K562 (cell line): ENCODE measurements around the gene LMOD1. TPM values are rescaled to one million over a fixed set of nuclear protein-coding genes. Genes with fewer than 3 reads are reported as not detected.
A peak's percentile ranks its signal among the peaks of the same experiment; 100 is the strongest.

Experiments
- ATAC-seq: fragments of 200-7000 bp; cut with Tn5 transposase; 3 replicates; pipeline ENCODE4 v1.9.1; 2020; ENCODE audit warnings: moderate library complexity
- BruUV-seq: library from RNA; stranded (reverse); fragments of 400-500 nt; replicated peaks from 2 replicates; lab custom pipeline; 2021; lab: Mats Ljungman, UMichigan
- CTCF ChIA-PET: fragments of 300-600 bp; formaldehyde crosslinking; extraction: SDS; loops from one replicate; lab custom pipeline; 2021; ENCODE audit warnings: low intra/inter-chr PET ratio; lab: Yijun Ruan, JAX
- POLR2A ChIA-PET: fragments of 300-600, 350-650 bp; sonication (Branson Sonifier 250); formaldehyde crosslinking; extraction: SDS; loops from one replicate; lab custom pipeline; 2021; ENCODE audit warnings: antibody characterized with exemption, inconsistent platforms; lab: Yijun Ruan, JAX
- DNase-seq, 4 experiments: peaks; one replicate each; pipeline versions ENCODE4 v3.0.0 to v3.0.0-alpha.2; 2011 to 2018; ENCODE audit warnings: low spot score in 3 of 4, mixed read lengths in 3 of 4; ENCODE audit errors: extremely low read depth in 1 of 4
- FAIRE-seq: peaks from 2 replicates; lab custom pipeline; 2011; peaks lifted over from hg19 to GRCh38; lab: Jason Lieb, UNC
- H2AFZ ChIP-seq: 2 replicates; pipeline ENCODE4 v1.6.0; 2011; ENCODE audit warnings: low read depth, low read length, control low read depth, inconsistent platforms
- H3K27ac ChIP-seq: fragments of 200-600 bp; 3 replicates; pipeline ENCODE4 v1.8.0; 2011; ENCODE audit warnings: low read depth, mild to moderate bottlenecking, control low read depth, inconsistent platforms, low read length, moderate library complexity, mixed read lengths; ENCODE audit errors: extremely low read depth
- H3K27me3 ChIP-seq, 2 experiments: fragments of 300-600 bp in 1 of 2; 2 replicates in 1 of 2; 3 replicates in 1 of 2; pipeline versions ENCODE4 v1.6.0 to v1.8.0; 2011; ENCODE audit warnings: inconsistent platforms in 2 of 2, low read length in 2 of 2, mild to moderate bottlenecking in 1 of 2, mixed read lengths in 1 of 2, moderate library complexity in 1 of 2; ENCODE audit not compliant: control insufficient read depth in 2 of 2, insufficient read depth in 2 of 2
- H3K36me3 ChIP-seq: fragments of 300-600 bp; 3 replicates; pipeline ENCODE4 v1.8.0; 2011; ENCODE audit warnings: mild to moderate bottlenecking, low read length, inconsistent platforms; ENCODE audit not compliant: control insufficient read depth, insufficient read depth
- H3K4me1 ChIP-seq, 2 experiments: fragments of 200-600 bp in 1 of 2; replicated peaks in 1 of 2; 2 replicates in 1 of 2; 3 replicates in 1 of 2; pipeline versions ENCODE4 v1.5.1 to v1.8.0; 2011; ENCODE audit warnings: inconsistent platforms in 2 of 2, low read length in 2 of 2, mild to moderate bottlenecking in 1 of 2, mixed read lengths in 1 of 2, moderate library complexity in 1 of 2; ENCODE audit not compliant: control insufficient read depth in 2 of 2, insufficient read depth in 2 of 2
- H3K4me2 ChIP-seq: 2 replicates; pipeline ENCODE4 v1.6.1; 2011; ENCODE audit warnings: low read length, control low read depth, inconsistent platforms, mixed read lengths; ENCODE audit not compliant: insufficient read depth
- H3K4me3 ChIP-seq: fragments of 200-600 bp; sonication (generic), shearing (Covaris generic); 2 replicates; pipeline ENCODE4 v1.5.1; 2016; ENCODE audit warnings: control low read depth, inconsistent platforms
- H3K79me2 ChIP-seq: fragments of 200-600 bp; 3 replicates; pipeline ENCODE4 v1.8.0; 2011; ENCODE audit warnings: low read length, inconsistent platforms; ENCODE audit not compliant: control insufficient read depth, insufficient read depth
- H3K9ac ChIP-seq, 2 experiments: 2 replicates each; pipeline versions ENCODE4 v1.6.0 to v1.6.1; 2011; ENCODE audit warnings: low read depth in 2 of 2, low read length in 2 of 2, control low read depth in 1 of 2, inconsistent platforms in 1 of 2, mild to moderate bottlenecking in 1 of 2, mixed read lengths in 1 of 2; ENCODE audit not compliant: insufficient read depth in 1 of 2
- H3K9me1 ChIP-seq: one replicate; pipeline ENCODE4 v1.6.0; 2011; ENCODE audit warnings: inconsistent platforms, mild to moderate bottlenecking, low read length, moderate library complexity; ENCODE audit not compliant: control insufficient read depth, insufficient read depth
- H3K9me3 ChIP-seq: replicated peaks from 2 replicates; pipeline ENCODE4 v1.5.1; 2011; ENCODE audit warnings: low read depth, low read length, inconsistent platforms; ENCODE audit not compliant: control insufficient read depth, insufficient read depth
- H4K20me1 ChIP-seq: replicated peaks from 2 replicates; pipeline ENCODE4 v1.6.1; 2011; ENCODE audit warnings: low read length, inconsistent platforms, mixed read lengths; ENCODE audit not compliant: control insufficient read depth, insufficient read depth
- FOXK2 ChIP-seq, 2 experiments: fragments of 450-650 bp; IDR thresholded peaks in 1 of 2; conservative IDR thresholded peaks in 1 of 2; 2 replicates each; pipeline ENCODE4 v1.6.1; 2016; ENCODE audit warnings: low read depth in 2 of 2, mild to moderate bottlenecking in 1 of 2
- GATAD2A ChIP-seq: fragments of 450-650 bp; IDR thresholded peaks from 2 replicates; pipeline ENCODE4 v1.6.1; 2017
- KAT7 ChIP-seq: sonication (generic); formaldehyde crosslinking; IDR thresholded peaks from 2 replicates; pipeline ENCODE4 v1.8.0; 2022; ENCODE audit warnings: missing genetic modification reagents, mild to moderate bottlenecking, borderline replicate concordance
- MEIS2 ChIP-seq: fragments of 450-650 bp; IDR thresholded peaks from 2 replicates; pipeline ENCODE4 v1.6.1; 2014; ENCODE audit warnings: mild to moderate bottlenecking; ENCODE audit not compliant: partially characterized antibody
- NFIC ChIP-seq: fragments of 450-650 bp; IDR thresholded peaks from 2 replicates; pipeline ENCODE4 v1.6.1; 2017; ENCODE audit warnings: mild to moderate bottlenecking, inconsistent platforms
- POLR2B ChIP-seq: fragments of 450-650 bp; IDR thresholded peaks from 2 replicates; pipeline ENCODE4 v1.6.1; 2018; ENCODE audit warnings: low read depth; ENCODE audit not compliant: partially characterized antibody
- ZNF316 ChIP-seq: fragments of 450-650 bp; IDR thresholded peaks from 2 replicates; pipeline ENCODE4 v1.6.1; 2016
- ZNF431 ChIP-seq: sonication (generic); formaldehyde crosslinking; IDR thresholded peaks from 2 replicates; pipeline ENCODE4 v1.8.0; 2022; ENCODE audit warnings: mild to moderate bottlenecking, missing genetic modification reagents
- WGBS: fragments of 100-300 bp; shearing (Covaris generic); methylation state at CpG from one replicate; pipeline ENCODE4 v1.1.6; 2016; ENCODE audit warnings: low coverage, mixed read lengths; ENCODE audit not compliant: insufficient coverage; ENCODE audit errors: missing lambda C conversion rate; 5-methylcytosine and 5-hydroxymethylcytosine counted together
- in situ Hi-C: fragments of 300-500 bp; cut with MboI; formaldehyde crosslinking; loops from 4 replicates; pipeline ENCODE4 v1.15.0; 2018; ENCODE audit warnings: inconsistent platforms, mixed read lengths
- intact Hi-C: fragments of 100-400 bp; cut with micrococcal nuclease; formaldehyde crosslinking; loops from 2 replicates; pipeline ENCODE4 v1.14.2; 2022
- polyA plus RNA-seq, 8 experiments: library from polyadenylated mRNA; depleted of rRNA in 4 of 8; stranded (reverse) in 5 of 8; unstranded in 3 of 8; fragments of >200 nt; fragmentation: Nextera tagmentation in 2 of 8; fragmentation: Illumina TruSeq in 1 of 8; extraction: Ambion mirVana in 2 of 8; extraction: Trizol in 1 of 8; gene quantifications; 2 replicates each; pipeline versions ENCODE4 v1.2.1 to v1.2.3, GENCODE V29; 2011 to 2014; ENCODE audit warnings: inconsistent platforms in 1 of 8, missing spikeins in 1 of 8
- total RNA-seq, 7 experiments: library from RNA; depleted of rRNA in 6 of 7; stranded (reverse); fragments of >200 nt in 6 of 7; fragmentation: Illumina TruSeq in 2 of 7; extraction: Trizol in 2 of 7; gene quantifications; 2 replicates each; pipeline versions ENCODE4 v1.2.1 to v1.2.3, GENCODE V29; 2011 to 2021; ENCODE audit warnings: low replicate concordance in 1 of 7
- TF ChIP-seq, protein P1 (sequence below), 2 experiments: fragments of 450-650 bp; conservative IDR thresholded peaks; 2 replicates each; pipeline ENCODE4 v1.6.1; 2017; ENCODE audit warnings: mild to moderate bottlenecking in 2 of 2, moderate library complexity in 2 of 2
- TF ChIP-seq, protein P2 (sequence below), 2 experiments: fragments of 450-650 bp; IDR thresholded peaks; 2 replicates each; pipeline ENCODE4 v1.6.1; 2018; ENCODE audit warnings: mild to moderate bottlenecking in 2 of 2, low read depth in 1 of 2; ENCODE audit not compliant: partially characterized antibody in 2 of 2
- TF ChIP-seq, protein P3 (sequence below), 2 experiments: IDR thresholded peaks in 1 of 2; conservative IDR thresholded peaks in 1 of 2; 2 replicates each; pipeline ENCODE4 v1.6.1; 2016; ENCODE audit warnings: low read depth in 2 of 2, mild to moderate bottlenecking in 1 of 2, missing compliant biosample characterization in 1 of 2, missing genetic modification characterization in 1 of 2, moderate library complexity in 1 of 2

The LMOD1 gene
- total and polyA plus RNA-seq, 9 of the 15 experiments (the other 6 are each of a cell fraction or from before 2014, with no cell fraction given): 0.03 to 0.54 (median 0.38) TPM; not detected in 1

DNA sequence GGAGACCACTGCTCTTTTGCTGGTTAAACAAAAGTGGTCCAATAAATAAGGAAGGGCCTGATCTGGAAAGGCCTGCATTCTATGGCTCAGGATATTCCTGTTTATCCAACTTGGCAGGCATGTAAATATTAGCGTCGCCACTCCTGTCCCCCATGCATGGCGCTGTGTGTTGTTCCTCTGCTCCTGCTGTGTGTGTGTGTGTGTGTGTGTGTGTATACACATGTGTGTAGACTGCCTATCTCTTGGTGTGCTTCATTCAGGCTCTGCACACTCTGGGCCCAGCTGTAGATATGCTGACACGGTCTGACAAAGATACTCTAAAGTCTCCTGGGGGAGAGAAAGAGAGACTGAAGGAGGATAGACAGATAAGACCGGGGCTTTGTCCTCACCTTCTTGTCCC is 6.8 kb downstream of the LMOD1 start (continued):
- TF ChIP-seq, protein P1, sequence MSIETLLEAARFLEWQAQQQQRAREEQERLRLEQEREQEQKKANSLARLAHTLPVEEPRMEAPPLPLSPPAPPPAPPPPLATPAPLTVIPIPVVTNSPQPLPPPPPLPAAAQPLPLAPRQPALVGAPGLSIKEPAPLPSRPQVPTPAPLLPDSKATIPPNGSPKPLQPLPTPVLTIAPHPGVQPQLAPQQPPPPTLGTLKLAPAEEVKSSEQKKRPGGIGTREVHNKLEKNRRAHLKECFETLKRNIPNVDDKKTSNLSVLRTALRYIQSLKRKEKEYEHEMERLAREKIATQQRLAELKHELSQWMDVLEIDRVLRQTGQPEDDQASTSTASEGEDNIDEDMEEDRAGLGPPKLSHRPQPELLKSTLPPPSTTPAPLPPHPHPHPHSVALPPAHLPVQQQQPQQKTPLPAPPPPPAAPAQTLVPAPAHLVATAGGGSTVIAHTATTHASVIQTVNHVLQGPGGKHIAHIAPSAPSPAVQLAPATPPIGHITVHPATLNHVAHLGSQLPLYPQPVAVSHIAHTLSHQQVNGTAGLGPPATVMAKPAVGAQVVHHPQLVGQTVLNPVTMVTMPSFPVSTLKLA (conservative IDR thresholded peaks at IDR 0.05): 0 out of 4 replicates have a peak, but pooled peaks of 1 of the 2 experiments have one; percentile 27
- TF ChIP-seq ZNF431 (CRISPR knock-in tag) (no peak), FOXK2 (conservative IDR thresholded peaks at IDR 0.05 in 1 of 2, IDR thresholded peaks at IDR 0.05 in 1 of 2; ENCODE audit: low read depth in 2 of 2) (0 out of 4 replicates have a peak, but pooled peaks have one; percentile 15 to 49)

DNA sequence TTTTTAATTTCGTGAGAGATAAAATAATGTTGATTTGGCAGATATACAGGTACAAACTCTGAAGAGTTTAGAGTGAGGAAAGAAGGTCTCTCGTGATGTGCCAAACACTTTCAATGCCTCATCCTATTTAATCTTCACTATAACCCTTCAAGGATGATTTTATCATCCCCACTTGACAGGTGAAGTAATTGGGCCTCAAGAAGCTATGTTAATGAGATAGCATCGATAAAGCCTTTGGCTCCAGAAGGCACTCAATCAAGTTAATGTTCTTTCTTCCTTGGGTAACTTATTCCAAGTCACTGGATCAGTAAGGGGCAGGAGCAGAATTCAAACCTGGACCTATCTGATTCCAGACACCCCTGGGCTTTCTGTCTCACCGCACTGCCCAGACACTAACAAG is 7.2 kb downstream of the LMOD1 start:
- no peaks in the 10 kb centered on the region for H4K20me1 ChIP-seq
- H3K4me2 ChIP-seq: no peak overlapping the region
- H2AFZ ChIP-seq: peak overlapping the region; percentile 70
- 21% methylated on average over 4 of the region's 4 CpGs for WGBS
- no peaks in the 10 kb centered on the region for H3K36me3 ChIP-seq
- peaks cover 28% of the 10 kb centered on the region in 2 experiments for H3K4me1 ChIP-seq
- no TSS peak for BruUV-seq
- H3K9me1 ChIP-seq: no peaks in the 10 kb centered on the region
- no peak overlapping the region for H3K4me3 ChIP-seq
- ChIA-PET CTCF (no interaction called here), POLR2A (interaction anchor here (2.0 kb wide), 1 partner anchor 13 kb away, joined by 5 read pairs; no protein-coding TSS in a partner anchor)
- no peak for DNase-seq
- no peaks in the 10 kb centered on the region for H3K9me3 ChIP-seq
- peak overlapping the region; percentile 50; the same call in 2 of the 3 replicates for H3K27ac ChIP-seq
- intact Hi-C loops (no loop called here), in situ Hi-C loops (no loop called here)
- no peaks in the 10 kb centered on the region for H3K27me3 ChIP-seq
- no peak for ATAC-seq
- TF ChIP-seq, protein P2, sequence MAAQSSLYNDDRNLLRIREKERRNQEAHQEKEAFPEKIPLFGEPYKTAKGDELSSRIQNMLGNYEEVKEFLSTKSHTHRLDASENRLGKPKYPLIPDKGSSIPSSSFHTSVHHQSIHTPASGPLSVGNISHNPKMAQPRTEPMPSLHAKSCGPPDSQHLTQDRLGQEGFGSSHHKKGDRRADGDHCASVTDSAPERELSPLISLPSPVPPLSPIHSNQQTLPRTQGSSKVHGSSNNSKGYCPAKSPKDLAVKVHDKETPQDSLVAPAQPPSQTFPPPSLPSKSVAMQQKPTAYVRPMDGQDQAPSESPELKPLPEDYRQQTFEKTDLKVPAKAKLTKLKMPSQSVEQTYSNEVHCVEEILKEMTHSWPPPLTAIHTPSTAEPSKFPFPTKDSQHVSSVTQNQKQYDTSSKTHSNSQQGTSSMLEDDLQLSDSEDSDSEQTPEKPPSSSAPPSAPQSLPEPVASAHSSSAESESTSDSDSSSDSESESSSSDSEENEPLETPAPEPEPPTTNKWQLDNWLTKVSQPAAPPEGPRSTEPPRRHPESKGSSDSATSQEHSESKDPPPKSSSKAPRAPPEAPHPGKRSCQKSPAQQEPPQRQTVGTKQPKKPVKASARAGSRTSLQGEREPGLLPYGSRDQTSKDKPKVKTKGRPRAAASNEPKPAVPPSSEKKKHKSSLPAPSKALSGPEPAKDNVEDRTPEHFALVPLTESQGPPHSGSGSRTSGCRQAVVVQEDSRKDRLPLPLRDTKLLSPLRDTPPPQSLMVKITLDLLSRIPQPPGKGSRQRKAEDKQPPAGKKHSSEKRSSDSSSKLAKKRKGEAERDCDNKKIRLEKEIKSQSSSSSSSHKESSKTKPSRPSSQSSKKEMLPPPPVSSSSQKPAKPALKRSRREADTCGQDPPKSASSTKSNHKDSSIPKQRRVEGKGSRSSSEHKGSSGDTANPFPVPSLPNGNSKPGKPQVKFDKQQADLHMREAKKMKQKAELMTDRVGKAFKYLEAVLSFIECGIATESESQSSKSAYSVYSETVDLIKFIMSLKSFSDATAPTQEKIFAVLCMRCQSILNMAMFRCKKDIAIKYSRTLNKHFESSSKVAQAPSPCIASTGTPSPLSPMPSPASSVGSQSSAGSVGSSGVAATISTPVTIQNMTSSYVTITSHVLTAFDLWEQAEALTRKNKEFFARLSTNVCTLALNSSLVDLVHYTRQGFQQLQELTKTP (IDR thresholded peaks at IDR 0.05; ENCODE audit: low read depth in 1 of 2, partially characterized antibody in 2 of 2): peak in 1 of 2 experiments; percentile 84
- 0 out of 2 replicates have a peak, but pooled peaks have one; percentile 7 for TF ChIP-seq NFIC
- TF ChIP-seq KAT7 (CRISPR knock-in tag): 0 out of 2 replicates have a peak, but pooled peaks have one; percentile 42
- TF ChIP-seq MEIS2: peak; percentile 39
- peak; percentile 45; the same call in 1 of the 2 replicates for TF ChIP-seq ZNF316
- TF ChIP-seq, protein P3, sequence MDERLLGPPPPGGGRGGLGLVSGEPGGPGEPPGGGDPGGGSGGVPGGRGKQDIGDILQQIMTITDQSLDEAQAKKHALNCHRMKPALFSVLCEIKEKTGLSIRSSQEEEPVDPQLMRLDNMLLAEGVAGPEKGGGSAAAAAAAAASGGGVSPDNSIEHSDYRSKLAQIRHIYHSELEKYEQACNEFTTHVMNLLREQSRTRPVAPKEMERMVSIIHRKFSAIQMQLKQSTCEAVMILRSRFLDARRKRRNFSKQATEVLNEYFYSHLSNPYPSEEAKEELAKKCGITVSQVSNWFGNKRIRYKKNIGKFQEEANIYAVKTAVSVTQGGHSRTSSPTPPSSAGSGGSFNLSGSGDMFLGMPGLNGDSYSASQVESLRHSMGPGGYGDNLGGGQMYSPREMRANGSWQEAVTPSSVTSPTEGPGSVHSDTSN (CRISPR knock-in tag; IDR thresholded peaks at IDR 0.05; ENCODE audit: low read depth): no peak
- TF ChIP-seq, protein P3 (tag; conservative IDR thresholded peaks at IDR 0.05; ENCODE audit: low read depth): peak; percentile 53
- TF ChIP-seq POLR2B: no peak
- no peak for TF ChIP-seq GATAD2A
- no peaks in the 10 kb centered on the region for H3K79me2 ChIP-seq
- FAIRE-seq: no peak
- no peak overlapping the region for H3K9ac ChIP-seq
